Measurements from ENCODE around the gene PELO. TPM values are rescaled to one million over a fixed set of nuclear protein-coding genes. Genes with fewer than 3 reads are reported as not detected.

The PELO gene
- polyA plus RNA-seq, 1 of the 3 experiments (the other 2 are of a cell fraction): 10.7 TPM

DNA sequence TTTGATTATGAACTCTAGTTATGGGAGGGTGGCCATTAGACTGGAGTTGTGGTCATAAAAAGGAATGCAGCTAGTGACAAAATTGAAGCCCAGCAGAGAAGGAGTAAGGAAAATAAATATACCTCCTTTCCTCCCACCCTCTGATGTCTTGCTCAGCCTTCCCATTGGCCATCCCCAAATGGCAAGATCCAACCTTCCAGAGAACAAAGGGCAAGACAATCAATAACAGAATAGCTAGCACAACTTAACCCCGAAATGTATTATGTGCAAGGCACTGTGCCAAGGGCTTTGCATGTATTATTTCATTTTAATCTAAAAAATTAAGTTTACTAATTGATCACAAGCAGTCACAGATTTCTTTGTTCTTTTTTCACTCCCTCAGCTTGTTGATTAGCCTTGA is 3.6 kb downstream of the PELO start (continued):
- TF ChIP-seq SIN3A (IDR thresholded peaks at IDR 0.05; ENCODE audit: borderline replicate concordance, low read depth, low read length): no peak
- TF ChIP-seq GATA2 (CRISPR knock-in tag; IDR thresholded peaks at IDR 0.05): no peak
- no peak for TF ChIP-seq CTCF (IDR thresholded peaks at IDR 0.05)
- TF ChIP-seq JUND (IDR thresholded peaks at IDR 0.05): no peak
- TF ChIP-seq RCOR1 (IDR thresholded peaks at IDR 0.05; ENCODE audit: low read length): no peak
- TF ChIP-seq MAX (IDR thresholded peaks at IDR 0.05; ENCODE audit: low read depth): no peak
- no peak for TF ChIP-seq EP300 (IDR thresholded peaks at IDR 0.05; ENCODE audit: borderline replicate concordance in 1 of 2, low read depth in 1 of 2, low read length in 1 of 2)
- TF ChIP-seq RFX5 (IDR thresholded peaks at IDR 0.05; ENCODE audit: low read length): no peak
- no peak for TF ChIP-seq EZH2phosphoT487 (IDR thresholded peaks at IDR 0.05; ENCODE audit: borderline replicate concordance, low read depth)
- TF ChIP-seq, protein P1, sequence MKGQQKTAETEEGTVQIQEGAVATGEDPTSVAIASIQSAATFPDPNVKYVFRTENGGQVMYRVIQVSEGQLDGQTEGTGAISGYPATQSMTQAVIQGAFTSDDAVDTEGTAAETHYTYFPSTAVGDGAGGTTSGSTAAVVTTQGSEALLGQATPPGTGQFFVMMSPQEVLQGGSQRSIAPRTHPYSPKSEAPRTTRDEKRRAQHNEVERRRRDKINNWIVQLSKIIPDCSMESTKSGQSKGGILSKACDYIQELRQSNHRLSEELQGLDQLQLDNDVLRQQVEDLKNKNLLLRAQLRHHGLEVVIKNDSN (IDR thresholded peaks at IDR 0.05; ENCODE audit: borderline replicate concordance, low read depth): no peak
- TF ChIP-seq YY1 (IDR thresholded peaks at IDR 0.05; ENCODE audit: low read depth): no peak
- TF ChIP-seq ELF1 (IDR thresholded peaks at IDR 0.05): no peak
- TF ChIP-seq TEAD4 (IDR thresholded peaks at IDR 0.05; ENCODE audit: borderline replicate concordance, insufficient read depth): no peak

GRCh38 chr5:52794519-52794918 is 6.8 kb downstream of the PELO start:
- POLR2A ChIA-PET: no interaction called here
- Histone ChIP-seq H3K4me2 (no peak overlapping the region), H3K79me2 (ENCODE audit: insufficient read depth) (peaks cover 31% of the 10 kb centered on the region; the same call in 1 of the 2 replicates), H3K4me1 (ENCODE audit: control insufficient read depth in 1 of 2, insufficient read depth in 2 of 2, low read depth in 1 of 2, low read length in 1 of 2) (peaks cover 3 to 24% of the 10 kb centered on the region in 2 experiments; a peak in 2 of 4 replicates), H3K9me3 (no peaks in the 10 kb centered on the region), H3K9ac (no peak overlapping the region), H3K27ac (ENCODE audit: low read depth in 2 of 2, low read length in 1 of 2) (no peak overlapping the region; a peak in 1 of 4 replicates), H3K36me3 (replicated peaks in 1 of 2; ENCODE audit: control insufficient read depth in 1 of 2, insufficient read depth in 2 of 2, low read length in 1 of 2) (peaks cover 3 to 8% of the 10 kb centered on the region in 2 experiments), H2AFZ (ENCODE audit: low read depth) (no peak overlapping the region), H3K4me3 (ENCODE audit: low read depth in 2 of 2, low read length in 1 of 2) (no peak overlapping the region), H3F3A (replicated peaks; ENCODE audit: insufficient read depth) (peaks cover 7% of the 10 kb centered on the region), H4K20me1 (ENCODE audit: insufficient read depth) (no peaks in the 10 kb centered on the region), H3K27me3 (ENCODE audit: insufficient read depth) (no peaks in the 10 kb centered on the region), H3K9me2 (no peaks in the 10 kb centered on the region)
- CTCF ChIA-PET: interaction anchor here (2.0 kb wide), 1 partner anchor 10 kb away, joined by 6 read pairs; no protein-coding TSS in a partner anchor
- no peak for DNase-seq
- TF ChIP-seq SMC3 (IDR thresholded peaks at IDR 0.05; ENCODE audit: low read depth, low read length) (no peak), MXI1 (IDR thresholded peaks at IDR 0.05; ENCODE audit: low read depth, low read length) (no peak), TAF1 (IDR thresholded peaks at IDR 0.05; ENCODE audit: borderline replicate concordance, low read depth, low read length) (no peak), JUND (IDR thresholded peaks at IDR 0.05) (no peak), ELF1 (IDR thresholded peaks at IDR 0.05) (no peak)
- TF ChIP-seq, protein P2, sequence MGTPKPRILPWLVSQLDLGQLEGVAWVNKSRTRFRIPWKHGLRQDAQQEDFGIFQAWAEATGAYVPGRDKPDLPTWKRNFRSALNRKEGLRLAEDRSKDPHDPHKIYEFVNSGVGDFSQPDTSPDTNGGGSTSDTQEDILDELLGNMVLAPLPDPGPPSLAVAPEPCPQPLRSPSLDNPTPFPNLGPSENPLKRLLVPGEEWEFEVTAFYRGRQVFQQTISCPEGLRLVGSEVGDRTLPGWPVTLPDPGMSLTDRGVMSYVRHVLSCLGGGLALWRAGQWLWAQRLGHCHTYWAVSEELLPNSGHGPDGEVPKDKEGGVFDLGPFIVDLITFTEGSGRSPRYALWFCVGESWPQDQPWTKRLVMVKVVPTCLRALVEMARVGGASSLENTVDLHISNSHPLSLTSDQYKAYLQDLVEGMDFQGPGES (IDR thresholded peaks at IDR 0.05; ENCODE audit: low read depth, low read length): no peak
- 79% methylated on average over 1 of the region's 1 CpG for WGBS (ENCODE audit: low lambda C conversion rate)
